ENCODE results near the gene PIEZO1.
"Not testable (repeated sequence)": the region's sequence is repeated elsewhere in the genome, so short reads cannot be mapped to it uniquely, and the experiment has no call there.

PIEZO1 gene

DNA sequence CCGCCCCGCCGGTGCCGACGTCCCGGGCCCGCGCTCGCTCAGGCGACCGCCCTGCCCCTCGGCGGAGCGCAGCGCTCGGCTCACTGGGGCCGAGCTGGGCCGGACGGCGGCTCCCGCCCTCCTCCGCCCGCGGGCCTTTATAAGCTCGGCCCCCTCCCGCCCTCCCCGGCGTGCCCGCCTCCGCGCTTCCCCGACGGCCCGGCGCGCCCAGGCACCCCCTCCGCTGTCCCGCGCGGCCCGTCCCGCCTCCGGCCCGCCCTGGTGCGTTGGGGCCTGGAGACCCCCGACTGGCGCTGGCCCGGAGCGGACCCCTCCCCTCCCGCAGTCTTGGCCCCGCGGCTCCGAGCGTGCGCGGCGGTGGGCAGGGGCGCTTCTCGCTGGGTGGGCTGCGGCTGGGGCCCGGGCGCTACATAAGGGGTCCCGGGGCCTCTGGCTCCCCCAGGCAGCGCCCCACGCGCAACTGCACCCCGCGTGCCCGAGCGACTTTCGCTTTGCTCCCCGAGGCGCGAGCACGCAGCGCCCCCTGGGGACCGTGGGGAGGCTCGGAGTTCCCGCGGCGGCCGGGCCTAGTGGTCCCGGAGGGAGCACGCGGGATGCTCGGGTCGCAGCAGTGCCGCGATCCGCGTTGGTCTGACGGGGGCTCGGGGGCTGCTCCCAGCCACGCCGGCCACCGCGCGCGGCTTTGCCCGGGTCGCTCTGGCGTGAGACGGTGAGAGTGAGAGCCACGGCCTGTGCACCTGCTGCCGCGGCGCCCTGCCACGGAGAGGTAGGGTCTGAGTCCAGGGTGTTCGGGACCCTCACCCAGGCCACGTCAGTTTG, at the start of gene PIEZO1:
TSS of gene PIEZO1 (minus strand) at position 115 of the 819 bp plus-strand sequence. CDS start 256 bp downstream, outside the sequence.
- no peak for FAIRE-seq

DNA sequence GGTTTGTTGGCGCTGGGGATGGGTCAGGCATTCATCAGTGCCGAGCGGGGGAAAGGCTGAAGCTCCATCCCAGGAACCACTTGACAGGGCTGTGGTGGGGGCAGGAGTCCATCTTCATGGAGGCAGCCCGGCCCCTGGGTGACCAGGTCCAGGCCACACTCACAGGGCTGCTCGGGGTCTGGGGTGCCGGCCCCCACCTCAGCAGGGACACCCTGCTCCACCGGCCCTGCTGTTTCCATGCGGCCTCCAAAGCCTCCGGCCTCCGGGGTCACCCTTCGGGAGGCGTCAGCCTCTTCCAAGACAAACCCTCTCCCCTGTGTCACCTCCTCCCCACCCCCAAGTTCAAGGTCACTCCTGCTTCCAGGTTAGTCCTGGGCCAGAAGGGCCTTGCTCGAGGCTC, 49.6 kb upstream of the PIEZO1 start:
- no peak for FAIRE-seq

DNA sequence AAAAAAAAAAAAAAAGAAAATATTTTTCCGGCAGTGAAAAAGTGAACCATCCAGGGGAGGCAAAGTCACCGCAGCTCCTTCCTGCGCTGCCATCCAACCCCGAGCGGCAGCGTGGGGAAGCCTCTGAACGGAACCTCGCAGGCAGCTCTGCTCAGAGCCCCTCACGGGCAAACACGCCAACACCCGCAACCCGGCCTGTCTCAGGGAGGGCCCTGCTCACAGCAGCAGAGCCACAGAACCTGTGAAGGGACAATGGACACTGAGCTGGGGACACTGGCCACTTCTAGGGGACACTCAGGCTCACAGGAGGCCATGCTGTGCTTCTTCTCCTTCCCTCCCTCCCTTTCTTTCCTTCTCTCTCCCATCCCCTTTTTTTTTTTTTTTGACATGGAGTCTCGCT, 48.1 kb upstream of the PIEZO1 start:
- FAIRE-seq = no peak

DNA sequence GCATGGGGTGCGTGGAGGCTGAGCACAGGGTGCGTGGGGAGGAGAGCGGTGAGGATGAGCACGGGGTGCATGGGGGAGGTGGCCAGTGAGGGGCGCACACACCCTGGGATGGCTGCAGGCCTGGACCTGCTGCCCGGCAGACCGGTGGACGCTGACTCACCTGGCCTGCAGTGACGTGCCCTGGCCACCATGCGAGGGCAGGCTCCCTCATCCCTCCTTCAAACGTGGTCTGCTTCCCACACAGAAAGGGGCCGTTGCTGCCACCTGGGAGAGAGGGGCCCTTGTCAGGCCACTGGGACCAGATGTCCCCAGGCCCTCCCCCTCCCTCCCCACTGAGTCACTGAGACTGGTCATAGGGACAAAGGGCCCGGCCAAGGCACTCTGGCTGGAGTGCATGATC, 46.8 kb upstream of the PIEZO1 start:
- FAIRE-seq = no peak

GRCh38 chr16:88830783-88831182, 45.8 kb upstream of the PIEZO1 start:
- FAIRE-seq = no peak

DNA sequence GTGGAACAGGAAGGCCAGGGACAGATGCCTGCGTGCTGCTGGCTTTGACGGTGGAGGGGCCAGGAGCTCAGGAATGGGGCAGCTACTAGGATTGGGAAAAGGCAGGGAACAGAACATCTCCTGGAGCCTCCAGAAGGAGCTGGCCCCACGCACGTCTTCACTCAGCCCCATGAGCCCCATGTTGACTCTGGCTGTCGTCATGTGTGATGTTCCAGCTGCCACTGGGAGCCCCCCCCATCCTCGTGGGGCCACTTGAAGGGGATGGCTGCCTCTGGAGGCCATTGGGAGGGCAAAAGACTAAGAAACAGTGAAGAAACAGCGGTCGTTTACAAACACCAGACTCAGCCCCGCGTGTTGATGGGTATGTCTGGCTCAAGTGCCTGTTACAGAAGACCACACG, 45.2 kb upstream of the PIEZO1 start:
- FAIRE-seq = no peak

DNA sequence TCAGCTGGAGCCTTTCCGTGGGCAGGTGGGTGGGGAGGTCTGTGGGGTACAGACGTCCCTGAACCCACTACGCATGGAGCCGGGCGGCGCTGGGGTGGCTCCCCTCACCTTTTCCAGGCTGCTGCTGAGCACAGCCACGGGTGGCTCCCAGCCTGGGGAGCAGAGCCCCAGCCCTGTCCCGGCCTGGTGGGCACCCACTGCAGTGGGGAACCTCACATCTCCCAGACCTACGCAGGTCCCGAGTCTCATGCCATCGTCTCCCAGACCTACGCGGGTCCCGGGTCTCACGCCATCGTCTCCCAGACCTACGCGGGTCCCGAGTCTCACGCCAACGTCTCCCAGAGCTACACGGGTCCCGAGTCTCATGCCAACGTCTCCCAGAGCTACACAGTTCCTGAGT, 43.7 kb upstream of the PIEZO1 start:
- no peak for FAIRE-seq

- no peak for FAIRE-seq
Observed at GRCh38 chr16:88827727-88828126, 42.7 kb upstream of the PIEZO1 start.

DNA sequence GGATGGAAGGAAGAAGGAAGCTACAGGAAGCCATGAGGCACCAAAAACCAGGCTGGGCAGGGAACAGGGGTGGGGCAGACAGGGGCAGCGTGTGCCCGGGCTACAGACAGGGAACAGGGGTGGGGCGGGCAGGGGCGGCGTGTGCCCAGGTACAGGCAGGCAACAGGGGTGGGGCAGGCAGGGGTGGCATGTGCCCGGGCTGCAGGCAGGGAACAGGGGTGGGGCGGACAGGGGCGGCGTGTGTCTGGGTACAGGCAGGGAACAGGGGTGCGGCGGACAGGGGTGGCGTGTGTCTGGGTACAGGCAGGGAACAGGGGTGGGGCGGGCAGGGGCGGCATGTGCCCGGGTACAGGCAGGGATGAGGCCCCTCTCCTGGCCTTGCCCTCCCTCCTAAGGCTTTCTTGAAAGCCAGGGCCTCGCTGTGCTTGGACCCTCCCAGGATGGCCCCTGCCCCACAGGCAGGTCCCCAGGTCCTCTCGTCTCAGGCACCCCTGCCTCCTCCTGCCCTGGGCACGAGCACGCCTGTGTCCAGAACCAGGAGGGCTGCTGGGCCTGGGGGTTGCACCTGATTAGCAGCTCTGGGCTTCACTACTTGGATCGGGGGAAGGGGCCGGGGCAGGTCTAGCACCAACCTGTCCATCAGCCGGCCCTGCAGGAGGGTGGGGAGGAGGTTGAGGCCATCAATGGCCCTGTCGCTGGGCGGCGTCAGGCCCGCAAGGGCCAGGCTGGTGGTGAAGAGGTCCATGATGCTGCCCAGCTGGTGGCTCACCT, 41.2 kb upstream of the PIEZO1 start:
- FAIRE-seq = no peak

DNA sequence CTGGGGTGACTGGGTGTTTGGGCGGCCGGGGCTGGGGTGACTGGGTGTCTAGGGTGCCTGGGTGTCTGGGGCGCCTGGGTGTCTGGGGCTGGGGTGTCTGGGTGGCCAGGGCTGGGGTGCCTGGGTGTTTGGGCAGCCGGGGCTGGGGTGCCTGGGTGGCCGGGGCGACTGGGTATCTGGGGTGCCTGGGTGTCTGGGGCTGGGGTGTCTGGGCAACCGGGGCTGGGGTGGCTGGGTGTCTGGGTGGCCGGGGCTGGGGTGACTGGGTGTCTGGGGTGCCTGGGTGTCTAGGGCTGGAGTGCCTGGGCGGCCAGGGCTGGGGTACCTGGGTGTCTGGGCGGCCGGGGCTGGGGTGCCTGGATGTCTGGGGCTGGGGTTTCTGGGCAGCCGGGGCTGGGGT, 40.1 kb upstream of the PIEZO1 start:
- FAIRE-seq = no peak

DNA sequence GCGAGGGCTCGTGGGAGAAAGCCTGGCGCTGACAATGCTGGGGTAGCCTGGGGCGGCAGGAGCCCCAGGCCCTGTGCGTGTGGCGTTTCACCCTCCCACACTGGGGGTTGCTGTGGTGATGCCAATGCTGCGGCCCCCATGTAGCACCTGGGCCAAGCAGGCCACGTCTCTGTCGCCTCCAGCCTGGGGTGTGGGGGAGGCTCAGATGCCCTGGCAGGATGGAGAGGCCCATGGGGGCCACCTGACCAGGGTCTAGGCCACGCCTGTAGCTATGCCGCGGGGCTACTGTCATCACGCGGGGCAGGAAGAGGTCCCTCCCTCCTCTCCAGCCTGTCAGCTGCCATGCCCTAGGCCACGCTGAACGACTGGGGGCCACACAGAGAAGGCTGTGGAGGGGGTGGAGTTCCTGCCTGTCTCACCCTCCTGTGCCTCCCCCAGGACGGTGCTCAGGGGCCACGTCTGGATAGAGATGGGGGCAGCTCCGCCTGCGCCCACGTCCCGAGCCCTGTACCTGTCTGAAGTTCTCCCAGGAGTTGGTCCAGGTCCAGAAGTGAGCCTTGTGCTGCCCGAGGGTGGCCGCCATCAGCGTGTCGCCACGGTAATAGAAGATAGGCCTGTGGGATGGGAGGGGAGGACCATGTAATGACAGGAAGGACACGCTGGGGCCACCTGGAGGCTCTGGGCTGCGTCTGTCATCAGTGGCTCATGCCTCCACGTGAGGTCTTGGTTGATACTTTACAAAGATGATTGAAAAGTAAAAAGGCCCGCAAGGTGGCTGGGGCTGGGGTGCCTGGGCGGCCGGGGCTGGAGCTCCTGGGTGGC, 39.4 kb upstream of the PIEZO1 start:
- FAIRE-seq = no peak

DNA sequence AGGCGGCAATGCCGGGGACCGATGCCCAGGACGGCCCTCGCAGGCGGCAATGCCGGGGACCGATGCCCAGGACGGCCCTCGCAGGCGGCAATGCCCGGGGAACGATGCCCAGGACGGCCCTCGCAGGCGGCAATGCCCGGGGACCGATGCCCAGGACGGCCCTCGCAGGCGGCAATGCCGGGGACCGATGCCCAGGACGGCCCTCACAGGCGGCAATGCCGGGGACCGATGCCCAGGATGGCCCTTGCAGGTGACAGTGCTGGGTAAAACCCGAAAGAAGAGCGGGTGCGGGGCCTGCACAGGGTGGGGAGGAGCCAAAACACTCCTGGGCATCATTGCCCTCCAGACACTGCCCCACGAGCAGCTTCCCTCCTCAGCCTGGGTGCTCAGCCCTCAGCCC, 38.6 kb upstream of the PIEZO1 start:
- not testable (repeated sequence) for FAIRE-seq

DNA sequence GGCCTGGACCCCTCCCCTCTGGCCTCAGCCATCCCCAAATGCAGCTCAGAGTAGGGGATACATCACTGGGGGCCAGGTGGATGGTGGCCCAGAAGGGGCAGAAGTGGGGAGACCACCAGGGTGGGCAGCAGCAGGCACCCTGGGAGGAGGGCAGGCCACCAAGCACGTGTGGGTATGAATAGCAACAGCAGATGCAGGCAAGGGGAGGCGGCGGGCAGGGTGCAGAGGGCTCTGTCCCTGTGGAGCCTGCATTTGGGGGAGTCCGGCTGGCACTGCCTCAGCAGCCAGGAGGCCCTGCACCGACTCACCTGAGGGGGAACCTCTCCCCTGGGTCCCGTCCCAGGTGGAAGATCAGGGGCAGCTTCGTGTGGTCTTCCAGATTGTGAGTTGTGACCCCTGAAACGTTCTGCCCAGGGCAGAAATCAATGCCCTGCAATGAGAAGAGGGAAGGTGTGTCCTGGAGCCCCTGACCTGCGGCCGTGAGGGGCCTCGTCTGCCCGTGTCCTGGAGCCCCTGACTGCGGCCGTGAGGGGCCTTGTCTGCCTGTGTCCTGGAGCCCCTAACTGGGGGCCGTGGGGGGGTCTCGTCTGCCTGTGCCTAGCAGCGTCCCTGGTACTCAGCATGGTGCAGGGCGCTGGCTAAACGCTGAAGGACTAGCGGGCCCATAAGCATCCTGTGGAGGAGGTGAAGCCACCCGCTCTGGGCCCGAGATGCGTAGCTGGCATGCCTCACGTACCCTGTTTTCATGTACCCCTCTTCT, 37.4 kb upstream of the PIEZO1 start:
- FAIRE-seq = no peak

- FAIRE-seq = no peak
Observed at GRCh38 chr16:88821168-88821850, 36.3 kb upstream of the PIEZO1 start.

DNA sequence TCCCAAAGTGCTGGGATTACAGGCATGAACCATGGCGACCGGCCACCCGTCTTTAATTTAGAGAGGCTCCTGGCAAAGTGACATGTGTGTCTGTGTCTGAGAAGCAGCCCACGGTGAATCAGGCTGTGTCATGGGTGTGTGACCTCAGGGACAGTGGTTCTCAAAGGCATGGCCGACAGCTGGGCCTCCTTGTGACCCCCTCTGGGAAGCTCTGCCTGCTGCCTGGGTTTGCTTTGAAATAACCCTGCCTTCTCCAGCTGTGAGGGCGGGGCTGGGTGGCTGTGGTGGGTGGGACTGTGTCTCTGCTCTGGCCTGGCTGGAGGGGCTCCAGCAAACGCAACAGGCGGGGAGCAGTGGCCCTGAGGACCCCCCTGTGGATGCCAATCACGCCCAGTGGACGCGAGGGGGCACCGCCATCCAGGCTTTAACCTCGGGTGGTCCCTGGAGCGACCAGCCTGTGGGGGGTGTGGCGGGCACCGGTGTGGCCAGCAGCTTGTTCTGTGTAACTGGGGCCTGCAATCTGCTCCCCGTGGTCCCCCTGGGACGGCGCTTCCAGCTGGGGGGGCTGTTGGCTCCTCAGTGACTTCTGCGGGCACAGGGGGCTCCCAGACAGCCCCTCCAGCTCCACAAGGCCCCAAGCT, 35.5 kb upstream of the PIEZO1 start:
- FAIRE-seq = no peak

DNA sequence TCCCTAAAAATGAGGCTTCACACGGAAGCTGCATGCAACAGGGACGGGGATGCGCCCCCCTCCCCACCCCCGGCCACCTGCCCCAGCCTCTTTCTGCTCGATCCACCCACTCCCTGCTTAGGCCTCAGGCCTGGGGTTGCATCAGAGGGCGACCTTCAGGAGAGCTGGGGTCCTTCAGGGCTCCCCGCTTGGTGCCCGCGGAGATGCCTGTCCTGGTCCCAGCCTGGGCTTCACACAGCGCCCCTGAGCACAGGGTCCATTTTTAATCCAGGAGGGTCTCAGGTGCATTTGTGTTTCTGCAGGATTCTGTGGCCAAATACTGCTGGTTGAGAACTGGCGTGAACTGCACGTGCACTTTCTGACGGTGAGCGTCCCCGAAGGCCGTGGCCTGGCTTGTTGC, 34.1 kb upstream of the PIEZO1 start:
- no peak for FAIRE-seq

GRCh38 chr16:88818575-88818874, 33.5 kb upstream of the PIEZO1 start:
- no peak for FAIRE-seq

- no peak for FAIRE-seq
Observed at GRCh38 chr16:88817785-88818574, 33.0 kb upstream of the PIEZO1 start.

- no peak for FAIRE-seq
Observed at GRCh38 chr16:88816736-88817535, 31.9 kb upstream of the PIEZO1 start.

Measured in G401.6 (cell line).